Endothelial cell of umbilical vein (primary cell): Measurements from ENCODE around the gene XAF1. TPM values are rescaled to one million over a fixed set of nuclear protein-coding genes. Genes with fewer than 3 reads are reported as not detected.

ENCODE experiments used
- Bru-seq: library from RNA; stranded (reverse); fragments of 400-500 nt; gene quantifications from one replicate; lab custom pipeline; 2021; lab: Mats Ljungman, UMichigan
- BruChase-seq, 2 experiments: library from RNA; stranded (reverse); fragments of 400-500 nt; gene quantifications; one replicate each; lab custom pipeline; 2021; lab: Mats Ljungman, UMichigan
- BruUV-seq: library from RNA; stranded (reverse); fragments of 400-500 nt; replicated peaks from 2 replicates; lab custom pipeline; 2021; lab: Mats Ljungman, UMichigan
- CTCF ChIA-PET: fragments of 300-600, 350-600 bp; sonication (Branson Sonifier 250); formaldehyde crosslinking; loops from one replicate; lab custom pipeline; 2021; ENCODE audit warnings: antibody characterized with exemption, inconsistent platforms; lab: Charles Lee
- POLR2A ChIA-PET: fragments of 300-600, 350-600 bp; sonication (Branson Sonifier 250); formaldehyde crosslinking; loops from one replicate; lab custom pipeline; 2021; ENCODE audit warnings: antibody characterized with exemption, inconsistent platforms; lab: Charles Lee
- DNase-seq: peaks from one replicate; pipeline ENCODE4 v3.0.0-alpha.2; 2011; ENCODE audit warnings: low read depth, low spot score
- FAIRE-seq: peaks from 2 replicates; lab custom pipeline; 2011; peaks lifted over from hg19 to GRCh38; lab: Jason Lieb, UNC
- H2AFZ ChIP-seq: 2 replicates; pipeline ENCODE4 v1.6.0; 2012; ENCODE audit warnings: low read depth, low read length, control low read depth, inconsistent platforms
- H3K27ac ChIP-seq: 2 replicates; pipeline ENCODE4 v1.5.1; 2011; ENCODE audit warnings: low read depth, mild to moderate bottlenecking, control low read depth, low read length, moderate library complexity; ENCODE audit not compliant: insufficient read depth
- H3K27me3 ChIP-seq, 2 experiments: 2 replicates each; pipeline versions ENCODE4 v1.6.0 to v1.6.1; 2011; ENCODE audit warnings: low read length in 2 of 2, mixed read lengths in 1 of 2; ENCODE audit not compliant: control insufficient read depth in 2 of 2, insufficient read depth in 2 of 2
- H3K36me3 ChIP-seq, 2 experiments: 2 replicates in 1 of 2; 3 replicates in 1 of 2; pipeline ENCODE4 v1.5.1; 2011; ENCODE audit warnings: low read length in 2 of 2, mild to moderate bottlenecking in 1 of 2, moderate library complexity in 1 of 2; ENCODE audit not compliant: control insufficient read depth in 2 of 2, insufficient read depth in 2 of 2; ENCODE audit errors: extremely low read depth in 1 of 2
- H3K4me1 ChIP-seq: 3 replicates; pipeline ENCODE4 v1.5.1; 2011; ENCODE audit warnings: mild to moderate bottlenecking, low read length; ENCODE audit not compliant: control insufficient read depth, insufficient read depth; ENCODE audit errors: extremely low read depth
- H3K4me2 ChIP-seq: 2 replicates; pipeline ENCODE4 v1.6.1; 2011; ENCODE audit warnings: low read length, control low read depth, mixed read lengths; ENCODE audit not compliant: insufficient read depth
- H3K4me3 ChIP-seq, 3 experiments: fragments of 200-600 bp in 1 of 3; sonication (generic), shearing (Covaris generic) in 1 of 3; replicated peaks in 1 of 3; 2 replicates each; pipeline ENCODE4 v1.5.1; 2011 to 2016; ENCODE audit warnings: control low read depth in 3 of 3, low read length in 3 of 3, mild to moderate bottlenecking in 2 of 3, inconsistent platforms in 1 of 3, low read depth in 1 of 3, moderate library complexity in 1 of 3; ENCODE audit not compliant: insufficient read depth in 1 of 3
- H3K79me2 ChIP-seq: 2 replicates; pipeline ENCODE4 v1.6.0; 2012; ENCODE audit warnings: low read length, inconsistent platforms; ENCODE audit not compliant: control insufficient read depth, insufficient read depth
- H3K9ac ChIP-seq: replicated peaks from 2 replicates; pipeline ENCODE3; 2011; ENCODE audit warnings: low read length, control low read depth; ENCODE audit not compliant: insufficient read depth; ENCODE audit errors: extremely low read depth
- H3K9me1 ChIP-seq: replicated peaks from 3 replicates; pipeline ENCODE4 v1.6.0; 2011; ENCODE audit warnings: mild to moderate bottlenecking, low read length; ENCODE audit not compliant: control insufficient read depth, insufficient read depth; ENCODE audit errors: extremely low read depth
- H3K9me3 ChIP-seq: replicated peaks from 2 replicates; pipeline ENCODE4 v1.5.1; 2012; ENCODE audit warnings: low read length, inconsistent platforms; ENCODE audit not compliant: control insufficient read depth, insufficient read depth
- H4K20me1 ChIP-seq: replicated peaks from 2 replicates; pipeline ENCODE3; 2011; ENCODE audit warnings: mild to moderate bottlenecking, low read length; ENCODE audit not compliant: control insufficient read depth, insufficient read depth; ENCODE audit errors: extremely low read depth
- EZH2 ChIP-seq: IDR thresholded peaks from 2 replicates; pipeline ENCODE4 v1.6.1; 2012; ENCODE audit warnings: borderline replicate concordance, low read depth, mild to moderate bottlenecking, moderate library complexity, low read length, inconsistent platforms; ENCODE audit not compliant: severe bottlenecking
- FOS ChIP-seq: IDR thresholded peaks from 2 replicates; pipeline ENCODE4 v1.6.1; 2011; ENCODE audit warnings: mild to moderate bottlenecking, low read length, moderate library complexity, borderline replicate concordance; ENCODE audit not compliant: insufficient read depth
- GATA2 ChIP-seq: IDR thresholded peaks from 2 replicates; pipeline ENCODE4 v1.7.0; 2011; ENCODE audit warnings: low read depth, mild to moderate bottlenecking, moderate library complexity, mixed read lengths, low read length; ENCODE audit not compliant: insufficient read length, insufficient read depth
- JUN ChIP-seq: IDR thresholded peaks from 2 replicates; pipeline ENCODE4 v1.6.1; 2011; ENCODE audit warnings: borderline replicate concordance, low read depth; ENCODE audit not compliant: insufficient read length, insufficient read depth
- MYC ChIP-seq: IDR thresholded peaks from one replicate; pipeline ENCODE4 v1.6.1; 2011; ENCODE audit warnings: mild to moderate bottlenecking, low read depth, low read length
- POLR2A ChIP-seq: IDR thresholded peaks from 2 replicates; pipeline ENCODE4 v1.6.1; 2012; ENCODE audit warnings: low read depth, mild to moderate bottlenecking, control low read depth, low read length
- POLR2AphosphoS5 ChIP-seq: IDR thresholded peaks from 2 replicates; pipeline ENCODE4 v1.6.1; 2012; ENCODE audit warnings: low read depth, mild to moderate bottlenecking, control low read depth, low read length, moderate library complexity; ENCODE audit not compliant: insufficient read depth
- dilution Hi-C: fragments of 300-500 bp; cut with MboI; formaldehyde crosslinking; loops from one replicate; pipeline ENCODE4 v1.15.0; 2019; ENCODE audit warnings: low sequenced_read_pairs; ENCODE audit not compliant: extremely low pct_ligation_motif_present
- intact Hi-C: fragments of 100-400 bp; cut with micrococcal nuclease; formaldehyde crosslinking; loops from one replicate; pipeline ENCODE4 v1.10.0; 2022
- long read RNA-seq: library from polyadenylated mRNA; stranded (forward); transcript quantifications from one replicate; pipeline ENCODE4 v2.0.0, GENCODE V29; 2021
- polyA minus RNA-seq, 3 experiments: library from RNA; depleted of rRNA, polyadenylated mRNA; stranded (reverse); fragments of >200 nt; gene quantifications; 1 replicate in 1 of 3; 2 replicates in 2 of 3; pipeline ENCODE4 v1.2.3, GENCODE V29; 2011
- polyA plus RNA-seq, 4 experiments: library from polyadenylated mRNA; depleted of rRNA in 3 of 4; stranded (reverse) in 3 of 4; unstranded in 1 of 4; fragments of >200 nt; gene quantifications; 2 replicates each; pipeline versions ENCODE4 v1.2.1 to v1.2.3, GENCODE V29; 2011 to 2012; ENCODE audit warnings: missing spikeins in 1 of 4
- total RNA-seq: library from RNA; stranded (reverse); gene quantifications from 2 replicates; pipeline ENCODE4 v1.2.3, GENCODE V29; 2021
- TF ChIP-seq, protein P1 (sequence below), 2 donors: IDR thresholded peaks; 1 replicate in 1 of 2; 2 replicates in 1 of 2; pipeline ENCODE4 v1.5.1; 2011; ENCODE audit warnings: low read length in 2 of 2, mild to moderate bottlenecking in 2 of 2, moderate library complexity in 2 of 2, control low read depth in 1 of 2, inconsistent platforms in 1 of 2, low read depth in 1 of 2; ENCODE audit not compliant: insufficient read depth in 1 of 2; ENCODE audit errors: extremely low read depth in 1 of 2
- TF ChIP-seq, protein P2 (sequence below): IDR thresholded peaks from 2 replicates; pipeline ENCODE4 v1.6.1; 2011; ENCODE audit not compliant: insufficient read depth, insufficient read length

XAF1 gene, protein sequence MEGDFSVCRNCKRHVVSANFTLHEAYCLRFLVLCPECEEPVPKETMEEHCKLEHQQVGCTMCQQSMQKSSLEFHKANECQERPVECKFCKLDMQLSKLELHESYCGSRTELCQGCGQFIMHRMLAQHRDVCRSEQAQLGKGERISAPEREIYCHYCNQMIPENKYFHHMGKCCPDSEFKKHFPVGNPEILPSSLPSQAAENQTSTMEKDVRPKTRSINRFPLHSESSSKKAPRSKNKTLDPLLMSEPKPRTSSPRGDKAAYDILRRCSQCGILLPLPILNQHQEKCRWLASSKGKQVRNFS
- total RNA-seq (15.0 and 21.5 TPM in 2 replicates), polyA plus RNA-seq (3.8 and 6.3 TPM in 2 replicates), polyA minus RNA-seq (25.2 and 34.8 TPM in 2 replicates), Bru-seq, nascent RNA (percentile 58 among the genes with signal in this experiment), BruChase-seq, experiment 1, labeled RNA remaining after a 6-hour chase (percentile 45 among the genes with signal in this experiment), BruChase-seq, experiment 2, labeled RNA remaining after a 2-hour chase (percentile 51 among the genes with signal in this experiment)
- 4.8 and 6.5 TPM in 2 replicates for polyA plus RNA-seq (2011; cell fraction: cytosol; rRNA removed)
- polyA plus RNA-seq (2011; cell fraction: nucleus; rRNA removed), result 33.1 and 34.7 TPM in 2 replicates
- polyA plus RNA-seq (2012), result 2.8 and 4.4 TPM in 2 replicates
- polyA minus RNA-seq (2011; cell fraction: cytosol; rRNA and poly(A)+ RNA removed), result not detected
- polyA minus RNA-seq (2011; cell fraction: nucleus; rRNA and poly(A)+ RNA removed), result 20.0 and 26.7 TPM in 2 replicates
- long read RNA-seq, partial matches to known transcripts, result 0 of 23 reads
- long read RNA-seq, other reads (novel, unspliced or antisense), result 19 of 23 reads

DNA sequence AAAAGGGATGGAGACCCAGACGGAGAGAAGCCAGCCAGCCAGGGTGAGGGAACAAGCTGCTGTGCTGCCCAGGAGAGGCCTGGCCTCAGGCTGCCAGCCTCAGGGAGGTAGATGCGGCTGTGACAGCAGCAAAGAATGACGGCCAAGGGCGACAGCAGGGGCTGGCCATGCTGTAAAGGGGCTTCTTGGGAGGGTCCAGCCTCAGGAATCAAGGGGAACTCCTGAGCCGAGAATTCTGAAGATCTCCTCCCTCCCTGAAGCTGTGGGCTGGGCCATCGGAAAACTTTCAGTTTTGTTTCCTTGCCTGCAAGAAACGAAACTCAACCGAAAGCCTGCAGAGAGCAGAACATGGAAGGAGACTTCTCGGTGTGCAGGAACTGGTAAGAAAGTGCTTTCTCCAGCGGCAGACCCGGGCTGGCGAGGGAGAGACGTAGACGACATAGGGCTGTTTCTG is at the start of gene XAF1:
TSS of gene XAF1 (plus strand) at position 316 of the 454 bp plus-strand sequence. CDS start at position 349, 33 bp downstream.
- BruUV-seq, result no TSS peak
- dilution Hi-C loops, result no loop called here
- peak within 1 kb of the TSS; percentile 1 to 64 (median 32) for H3K4me3 ChIP-seq

More for the DNA sequence above, at the start of gene XAF1:
- intact Hi-C loops, result no loop called here
- FAIRE-seq (peak; percentile 83), DNase-seq (peak; percentile 78)
- H3K4me1 ChIP-seq, result peaks cover 36% of the 10 kb centered on the region
- peak within 1 kb of the TSS; percentile 93 for H3K4me2 ChIP-seq
- no peaks in the 10 kb centered on the region for H3K79me2 ChIP-seq
- TF ChIP-seq, protein P1, sequence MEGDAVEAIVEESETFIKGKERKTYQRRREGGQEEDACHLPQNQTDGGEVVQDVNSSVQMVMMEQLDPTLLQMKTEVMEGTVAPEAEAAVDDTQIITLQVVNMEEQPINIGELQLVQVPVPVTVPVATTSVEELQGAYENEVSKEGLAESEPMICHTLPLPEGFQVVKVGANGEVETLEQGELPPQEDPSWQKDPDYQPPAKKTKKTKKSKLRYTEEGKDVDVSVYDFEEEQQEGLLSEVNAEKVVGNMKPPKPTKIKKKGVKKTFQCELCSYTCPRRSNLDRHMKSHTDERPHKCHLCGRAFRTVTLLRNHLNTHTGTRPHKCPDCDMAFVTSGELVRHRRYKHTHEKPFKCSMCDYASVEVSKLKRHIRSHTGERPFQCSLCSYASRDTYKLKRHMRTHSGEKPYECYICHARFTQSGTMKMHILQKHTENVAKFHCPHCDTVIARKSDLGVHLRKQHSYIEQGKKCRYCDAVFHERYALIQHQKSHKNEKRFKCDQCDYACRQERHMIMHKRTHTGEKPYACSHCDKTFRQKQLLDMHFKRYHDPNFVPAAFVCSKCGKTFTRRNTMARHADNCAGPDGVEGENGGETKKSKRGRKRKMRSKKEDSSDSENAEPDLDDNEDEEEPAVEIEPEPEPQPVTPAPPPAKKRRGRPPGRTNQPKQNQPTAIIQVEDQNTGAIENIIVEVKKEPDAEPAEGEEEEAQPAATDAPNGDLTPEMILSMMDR (IDR thresholded peaks at IDR 0.05; ENCODE audit: extremely low read depth in 1 of 2, insufficient read depth in 1 of 2, low read depth in 1 of 2, low read length in 2 of 2), result no peak
- TF ChIP-seq POLR2A, result no peak
- no peak for TF ChIP-seq JUN
- TF ChIP-seq EZH2, result no peak
- TF ChIP-seq POLR2AphosphoS5, result no peak
- TF ChIP-seq, protein P2, sequence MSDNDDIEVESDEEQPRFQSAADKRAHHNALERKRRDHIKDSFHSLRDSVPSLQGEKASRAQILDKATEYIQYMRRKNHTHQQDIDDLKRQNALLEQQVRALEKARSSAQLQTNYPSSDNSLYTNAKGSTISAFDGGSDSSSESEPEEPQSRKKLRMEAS, result no peak
- no peak for TF ChIP-seq FOS
- no peak for TF ChIP-seq MYC
- no peak for TF ChIP-seq GATA2
- ChIA-PET POLR2A (no interaction called here), CTCF (interaction anchor here (0.9 to 1.6 kb wide), 3 partner anchors 22 to 88 kb away, joined by 3 to 7 read pairs (median 3); no protein-coding TSS in a partner anchor)
- no peaks in the 10 kb centered on the region for H3K36me3 ChIP-seq
- H3K9me3 ChIP-seq, result no peaks in the 10 kb centered on the region
- no peaks in the 10 kb centered on the region for H4K20me1 ChIP-seq
- H3K27me3 ChIP-seq, result no peaks in the 10 kb centered on the region
- H3K9me1 ChIP-seq, result no peaks in the 10 kb centered on the region
- H3K27ac ChIP-seq, result peak within 1 kb of the TSS; percentile 53
- peak within 1 kb of the TSS; percentile 48 for H3K9ac ChIP-seq
- H2AFZ ChIP-seq, result peak within 1 kb of the TSS; percentile 99
